HuH-7 (cell line): ENCODE results near the gene LIF.
"Not testable (repeated sequence)": the region's sequence is repeated elsewhere in the genome, so short reads cannot be mapped to it uniquely, and the experiment has no call there.

Experiments used
- DNase-seq: peaks from one replicate; pipeline ENCODE4 v3.0.0; 2011; ENCODE audit warnings: low spot score

The LIF gene

DNA sequence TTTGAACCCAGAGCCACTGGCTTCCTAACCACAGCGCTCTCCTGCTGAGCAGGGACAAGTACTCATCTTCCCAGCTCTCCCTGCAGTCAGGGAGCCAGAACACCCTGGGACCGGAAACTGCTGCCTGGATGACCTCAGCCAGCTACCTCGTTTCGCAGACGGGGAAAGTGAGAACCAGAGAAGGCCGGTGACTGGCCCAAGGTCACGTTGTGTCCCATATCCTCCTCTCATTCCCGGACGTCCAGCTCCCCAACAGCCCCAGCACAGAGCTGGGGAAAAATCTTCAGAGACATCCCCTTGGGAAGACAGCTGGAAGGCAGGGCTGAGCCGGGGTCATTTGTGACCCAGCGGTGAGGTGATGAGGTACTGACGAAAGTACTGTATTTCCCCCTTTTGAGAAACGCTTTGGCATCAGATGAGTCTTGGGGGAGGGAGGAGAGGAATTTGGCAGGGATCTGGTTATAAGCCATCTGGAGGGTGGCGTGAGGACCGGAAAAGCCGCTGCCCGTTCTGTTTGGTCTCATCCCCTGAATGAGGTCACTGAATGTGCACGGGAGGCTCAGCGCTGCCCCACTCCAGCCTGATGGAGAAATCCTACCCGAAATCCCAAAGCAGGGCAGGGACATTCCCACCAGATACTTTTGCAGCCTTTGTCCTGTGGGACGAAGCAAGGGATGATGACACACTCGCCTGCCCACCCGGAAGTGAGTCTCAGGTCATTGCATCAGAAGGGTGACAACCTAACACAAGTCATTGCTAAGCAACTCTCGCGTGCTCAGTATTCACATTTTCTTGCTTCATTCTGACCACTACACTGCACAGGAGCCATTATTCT lies 41.1 kb downstream of the LIF start:
- DNase-seq: peak; percentile 56

- no peak for DNase-seq
These were observed 41.8 kb downstream of the LIF start for GRCh38 chr22:30204742-30205111.

- DNase-seq: no peak
These were observed 42.4 kb downstream of the LIF start for GRCh38 chr22:30204015-30204741.

DNA sequence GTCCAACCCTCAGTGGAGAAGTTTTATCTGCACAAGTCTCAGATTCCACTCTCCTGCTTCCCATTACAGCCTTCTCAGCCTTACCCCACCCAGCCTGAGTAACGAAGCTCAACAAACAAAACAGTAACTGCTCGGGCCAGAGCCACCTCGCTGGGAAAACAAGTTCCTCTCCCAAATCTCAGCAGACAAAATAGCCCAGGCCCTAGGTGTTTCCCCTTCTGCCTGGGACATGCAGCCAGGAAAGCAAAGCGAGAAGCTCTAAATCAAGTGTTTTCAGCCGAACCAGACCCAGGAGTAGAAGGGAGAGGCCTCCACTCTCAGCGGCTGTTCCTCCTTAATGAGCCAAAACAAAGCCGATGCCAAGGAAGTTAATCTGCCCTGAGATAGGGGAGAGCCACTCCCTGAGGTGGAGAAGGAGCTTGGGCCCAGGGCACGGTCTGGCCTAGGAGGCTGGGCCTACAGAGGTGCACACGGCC lies 44.0 kb downstream of the LIF start:
- DNase-seq: no peak

GRCh38 chr22:30201945-30202344 lies 44.6 kb downstream of the LIF start:
- no peak for DNase-seq

- not testable (repeated sequence) for DNase-seq
These were observed 45.7 kb downstream of the LIF start for GRCh38 chr22:30200905-30201304.

DNA sequence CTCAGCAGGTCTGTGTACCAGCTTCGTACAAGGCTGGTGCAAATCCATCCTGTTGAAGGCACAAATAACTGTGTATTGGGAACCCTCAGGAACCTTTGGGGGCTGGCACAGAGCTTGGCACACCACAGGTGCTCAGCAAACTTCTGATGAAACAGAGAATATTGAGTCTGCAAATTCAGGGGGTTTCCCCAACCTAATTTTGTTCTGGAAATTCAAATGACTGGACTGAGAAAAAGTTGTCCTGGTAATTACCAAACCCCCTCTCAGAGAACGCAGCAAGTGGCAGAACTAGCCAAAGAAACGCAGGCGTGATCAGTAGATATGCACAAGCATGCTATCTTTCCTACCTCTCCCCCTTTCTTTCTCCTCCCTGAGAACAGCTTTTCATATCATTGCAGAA lies 47.6 kb downstream of the LIF start:
- no peak for DNase-seq

DNA sequence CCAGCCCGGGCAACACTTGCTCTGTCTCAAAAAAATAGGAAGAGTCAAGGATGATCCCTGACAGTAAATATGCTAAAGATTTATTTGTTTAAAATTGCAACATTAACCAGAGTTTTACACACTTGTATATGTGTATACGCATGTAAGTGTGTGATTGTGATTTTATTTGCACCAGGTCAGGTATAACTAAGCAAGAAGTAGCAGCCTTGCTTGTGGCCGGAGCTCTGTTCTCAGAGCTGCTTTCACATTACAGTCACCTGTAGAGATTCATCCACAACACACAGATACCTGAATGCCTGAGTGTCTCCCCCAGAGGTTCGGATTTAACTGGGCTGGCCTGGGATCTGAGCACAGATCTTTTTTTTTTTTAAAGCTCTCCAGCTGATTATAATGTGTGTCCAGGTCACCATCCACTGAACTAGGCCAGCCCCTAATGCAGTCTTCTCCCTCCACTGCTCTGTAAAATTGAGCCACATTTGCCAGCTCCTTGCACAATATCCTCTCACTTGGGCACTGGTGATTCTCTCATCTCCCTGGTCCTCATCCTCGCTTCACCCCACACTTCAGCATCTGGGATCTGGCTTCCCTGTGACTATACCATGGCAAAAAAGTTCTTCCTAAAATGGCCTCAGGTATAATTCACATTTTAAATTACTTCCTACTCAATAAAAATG lies 48.3 kb downstream of the LIF start:
- no peak for DNase-seq

- DNase-seq: no peak
These were observed 49.2 kb downstream of the LIF start for GRCh38 chr22:30197389-30197788.

DNA sequence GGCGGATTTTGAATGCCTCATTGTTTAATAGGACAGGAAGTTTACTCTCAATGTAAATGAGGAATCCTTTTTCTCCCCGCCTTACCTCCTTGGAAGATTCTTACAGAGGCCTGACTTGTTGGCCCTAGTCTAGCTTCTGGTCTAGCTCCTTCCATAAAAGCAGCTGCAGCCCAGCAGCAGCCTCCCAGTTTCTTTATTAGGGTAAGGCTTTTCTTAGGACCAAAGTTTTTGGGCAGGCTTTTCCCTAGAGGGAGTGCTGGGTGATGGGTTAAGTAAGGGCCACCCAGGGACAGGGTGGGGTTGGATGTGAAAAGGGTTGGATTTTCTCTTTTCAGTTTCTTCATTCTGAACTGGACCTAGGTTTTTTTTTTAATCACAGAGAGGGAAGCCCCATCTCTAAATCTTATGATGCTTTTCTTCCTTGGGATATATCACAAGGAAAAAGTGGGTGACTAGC lies 49.7 kb downstream of the LIF start:
- no peak for DNase-seq

GRCh38 chr22:30196141-30196879 lies 50.2 kb downstream of the LIF start:
- peak; percentile 55 for DNase-seq

DNA sequence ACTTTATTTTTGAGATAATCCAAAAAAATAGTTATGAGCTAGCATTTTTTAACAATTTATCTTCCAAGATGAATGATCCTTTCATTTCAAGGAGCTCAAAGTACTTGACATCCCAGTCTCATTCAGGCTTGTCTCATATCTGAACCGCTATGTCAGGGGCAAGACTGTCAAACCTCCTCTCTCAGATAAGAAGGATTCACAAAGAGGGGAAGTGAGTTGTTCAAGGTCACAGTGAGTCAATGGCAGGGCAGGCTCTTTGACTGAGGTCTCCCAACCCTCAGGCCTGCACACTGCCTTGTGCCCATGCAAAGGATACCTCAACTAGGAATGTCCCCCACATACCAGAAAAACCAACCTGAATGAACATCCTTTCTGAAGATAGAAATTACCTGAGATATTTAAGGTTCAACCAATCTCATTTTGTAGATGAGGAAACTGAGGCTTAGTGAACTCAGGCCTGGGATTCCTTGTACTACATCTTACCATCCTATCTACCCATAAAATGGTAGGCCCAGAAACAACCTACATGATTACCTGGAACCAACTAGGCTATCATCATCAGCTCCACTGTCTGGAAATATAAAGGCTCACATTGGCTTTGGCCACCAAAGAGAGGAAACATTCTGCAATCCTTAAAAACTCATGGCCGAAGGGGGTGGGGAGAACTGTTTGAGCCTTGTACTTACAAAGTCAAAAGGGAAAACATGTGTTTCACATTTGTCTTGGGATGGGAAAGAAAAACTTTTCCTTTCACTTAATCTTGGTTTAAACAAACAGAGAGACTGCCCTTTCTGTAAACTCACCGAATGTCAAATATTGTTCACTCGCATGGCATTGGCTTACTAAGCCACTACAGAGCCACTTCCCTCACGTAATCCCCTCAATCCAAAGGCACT lies 51.1 kb downstream of the LIF start:
- no peak for DNase-seq

DNA sequence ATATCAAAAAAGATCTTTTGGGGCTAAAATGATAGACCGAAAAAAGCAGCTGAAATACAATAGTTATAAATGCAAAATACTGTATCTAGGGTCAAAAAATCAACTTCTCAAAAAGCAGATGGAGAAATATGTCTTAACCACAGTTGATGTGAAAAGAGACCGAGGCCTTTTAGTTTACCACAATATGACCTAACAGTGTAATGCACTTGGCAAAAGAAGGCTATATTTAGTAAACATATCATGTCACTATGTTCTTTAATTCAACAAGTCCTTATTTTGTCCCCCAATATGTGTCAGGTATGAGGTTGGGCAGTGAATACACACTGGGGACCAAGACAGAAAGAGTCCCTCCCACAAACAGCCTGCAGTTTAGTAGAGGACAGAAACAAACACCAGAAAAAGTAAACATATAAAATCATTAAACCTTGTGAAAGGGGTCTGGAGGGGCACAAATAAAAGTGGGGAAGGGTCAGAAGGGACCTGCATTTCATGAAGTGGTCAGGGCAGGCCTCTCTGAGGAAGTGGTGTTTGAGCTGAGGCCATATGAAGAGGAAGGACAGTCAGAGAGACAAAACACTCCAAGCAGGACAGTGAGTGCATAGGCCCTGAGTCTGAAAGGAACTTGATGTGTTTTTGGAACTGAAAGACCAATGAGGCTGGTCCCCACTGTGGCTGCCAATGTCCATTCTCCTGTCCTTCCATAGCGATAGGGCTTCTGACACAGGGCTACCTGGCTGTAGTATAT lies 53.4 kb downstream of the LIF start:
- no peak for DNase-seq

DNA sequence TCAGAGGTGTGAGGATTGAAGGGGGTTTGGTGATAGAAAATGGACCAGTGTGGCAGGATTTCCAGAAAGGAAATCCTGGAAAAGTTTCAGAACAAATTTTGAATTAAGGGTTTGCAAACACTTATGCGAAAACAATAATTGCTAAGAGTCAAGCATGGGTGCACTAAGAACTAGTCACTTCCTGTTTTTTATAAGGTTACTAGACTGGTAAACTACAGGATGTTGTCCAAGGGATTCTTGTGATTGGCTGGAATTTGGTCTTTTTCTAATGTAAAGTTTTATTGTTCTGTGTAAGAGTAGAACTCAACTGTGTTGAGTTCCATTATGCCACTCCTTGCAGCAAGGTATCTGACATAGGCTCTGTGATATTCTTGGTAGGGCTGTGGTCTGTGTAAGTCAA lies 54.1 kb downstream of the LIF start:
- DNase-seq: no peak

GRCh38 chr22:30191040-30191701 lies 55.4 kb downstream of the LIF start:
- no peak for DNase-seq

- no peak for DNase-seq
These were observed 56.0 kb downstream of the LIF start for GRCh38 chr22:30190574-30190973.
